ENCODE results near the gene PTPRM.

- TF ChIP-seq, protein P1, sequence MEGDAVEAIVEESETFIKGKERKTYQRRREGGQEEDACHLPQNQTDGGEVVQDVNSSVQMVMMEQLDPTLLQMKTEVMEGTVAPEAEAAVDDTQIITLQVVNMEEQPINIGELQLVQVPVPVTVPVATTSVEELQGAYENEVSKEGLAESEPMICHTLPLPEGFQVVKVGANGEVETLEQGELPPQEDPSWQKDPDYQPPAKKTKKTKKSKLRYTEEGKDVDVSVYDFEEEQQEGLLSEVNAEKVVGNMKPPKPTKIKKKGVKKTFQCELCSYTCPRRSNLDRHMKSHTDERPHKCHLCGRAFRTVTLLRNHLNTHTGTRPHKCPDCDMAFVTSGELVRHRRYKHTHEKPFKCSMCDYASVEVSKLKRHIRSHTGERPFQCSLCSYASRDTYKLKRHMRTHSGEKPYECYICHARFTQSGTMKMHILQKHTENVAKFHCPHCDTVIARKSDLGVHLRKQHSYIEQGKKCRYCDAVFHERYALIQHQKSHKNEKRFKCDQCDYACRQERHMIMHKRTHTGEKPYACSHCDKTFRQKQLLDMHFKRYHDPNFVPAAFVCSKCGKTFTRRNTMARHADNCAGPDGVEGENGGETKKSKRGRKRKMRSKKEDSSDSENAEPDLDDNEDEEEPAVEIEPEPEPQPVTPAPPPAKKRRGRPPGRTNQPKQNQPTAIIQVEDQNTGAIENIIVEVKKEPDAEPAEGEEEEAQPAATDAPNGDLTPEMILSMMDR (IDR thresholded peaks at IDR 0.05; ENCODE audit: extremely low read depth in 1 of 2, insufficient read depth in 1 of 2, low read depth in 1 of 2, low read length in 2 of 2): no peak
- TF ChIP-seq POLR2A (IDR thresholded peaks at IDR 0.05; ENCODE audit: low read depth, low read length) (no peak), POLR2AphosphoS5 (IDR thresholded peaks at IDR 0.05; ENCODE audit: insufficient read depth, low read depth, low read length) (no peak), JUN (IDR thresholded peaks at IDR 0.05; ENCODE audit: borderline replicate concordance, insufficient read depth, insufficient read length, low read depth) (no peak), EZH2 (IDR thresholded peaks at IDR 0.05; ENCODE audit: borderline replicate concordance, low read depth, low read length, severe bottlenecking) (no peak), MYC (IDR thresholded peaks at IDR 0.05; ENCODE audit: low read depth, low read length) (no peak), GATA2 (IDR thresholded peaks at IDR 0.05; ENCODE audit: insufficient read depth, insufficient read length, low read depth, low read length) (no peak)
Measured at GRCh38 chr18:8045160-8045883, 478.2 kb downstream of the PTPRM start.

Measured in endothelial cell of umbilical vein (primary cell).